ENCODE data around the gene TOLLIP. TPM values are rescaled to one million over a fixed set of nuclear protein-coding genes. Genes with fewer than 3 reads are reported as not detected.
"Not testable (repeated sequence)": the region's sequence is repeated elsewhere in the genome, so short reads cannot be mapped to it uniquely, and the experiment has no call there.

The TOLLIP gene
- total RNA-seq, 1 experiment from 2014 or later = 16.3 TPM

GRCh38 chr11:1281974-1282365 is 27.5 kb downstream of the TOLLIP start:
- no peak for DNase-seq (ENCODE audit: low read depth)

GRCh38 chr11:1281326-1281973 is 28.0 kb downstream of the TOLLIP start:
- DNase-seq (ENCODE audit: low read depth) = no peak

- DNase-seq (ENCODE audit: low read depth) = no peak
Measured at GRCh38 chr11:1280116-1281035, 29.1 kb downstream of the TOLLIP start.

GRCh38 chr11:1279674-1280055 is 29.8 kb downstream of the TOLLIP start:
- no peak for DNase-seq (ENCODE audit: low read depth)

GRCh38 chr11:1278766-1279673 is 30.4 kb downstream of the TOLLIP start:
- no peak for DNase-seq (ENCODE audit: low read depth)

- no peak for DNase-seq (ENCODE audit: low read depth)
Measured at GRCh38 chr11:1277936-1278512, 31.4 kb downstream of the TOLLIP start.

- no peak for DNase-seq (ENCODE audit: low read depth)
Measured at GRCh38 chr11:1276866-1277615, 32.4 kb downstream of the TOLLIP start.

- DNase-seq (ENCODE audit: low read depth) = no peak
Measured at GRCh38 chr11:1276041-1276790, 33.2 kb downstream of the TOLLIP start.

- no peak for DNase-seq (ENCODE audit: low read depth)
Measured at GRCh38 chr11:1275021-1275420, 34.4 kb downstream of the TOLLIP start.

- DNase-seq (ENCODE audit: low read depth) = no peak
Measured at GRCh38 chr11:1274501-1274900, 34.9 kb downstream of the TOLLIP start.

GRCh38 chr11:1272531-1272930 is 36.9 kb downstream of the TOLLIP start:
- DNase-seq (ENCODE audit: low read depth) = no peak

- DNase-seq (ENCODE audit: low read depth) = no peak
Measured at GRCh38 chr11:1271927-1272326, 37.5 kb downstream of the TOLLIP start.

GRCh38 chr11:1271406-1271805 is 38.0 kb downstream of the TOLLIP start:
- DNase-seq (ENCODE audit: low read depth) = no peak

GRCh38 chr11:1271002-1271401 is 38.4 kb downstream of the TOLLIP start:
- no peak for DNase-seq (ENCODE audit: low read depth)

- no peak for DNase-seq (ENCODE audit: low read depth)
Measured at GRCh38 chr11:1270476-1270875, 39.0 kb downstream of the TOLLIP start.

- no peak for DNase-seq (ENCODE audit: low read depth)
Measured at GRCh38 chr11:1269957-1270356, 39.5 kb downstream of the TOLLIP start.

GRCh38 chr11:1267441-1268100 is 41.9 kb downstream of the TOLLIP start:
- DNase-seq (ENCODE audit: low read depth) = no peak

GRCh38 chr11:1266976-1267375 is 42.5 kb downstream of the TOLLIP start:
- DNase-seq (ENCODE audit: low read depth) = not testable (repeated sequence)

- DNase-seq (ENCODE audit: low read depth) = not testable (repeated sequence)
Measured at GRCh38 chr11:1265480-1265879, 44.0 kb downstream of the TOLLIP start.

- DNase-seq (ENCODE audit: low read depth) = peak; percentile 54
Measured at GRCh38 chr11:1264444-1264843, 45.0 kb downstream of the TOLLIP start.
